Choroid plexus epithelial cell (primary cell): ENCODE data around the gene NXN.

ENCODE experiments used
- DNase-seq: peaks from one replicate; pipeline ENCODE4 v3.0.0-alpha.2; 2010; ENCODE audit warnings: low read depth
- H3K4me3 ChIP-seq: 2 replicates; pipeline ENCODE4 v1.5.1; 2011; ENCODE audit warnings: low read depth, mild to moderate bottlenecking, control low read depth, low read length, moderate library complexity
- CTCF ChIP-seq: conservative IDR thresholded peaks from 2 replicates; pipeline ENCODE4 v1.5.1; 2011; ENCODE audit warnings: low read depth, mild to moderate bottlenecking, control low read depth, inconsistent platforms, low read length, moderate library complexity

Gene NXN

GRCh38 chr17:1006054-1006453 lies 26.5 kb upstream of the NXN start:
- DNase-seq = no peak
- H3K4me3 ChIP-seq = no peak overlapping the region
- no peak for TF ChIP-seq CTCF

GRCh38 chr17:1005361-1005946 lies 25.9 kb upstream of the NXN start:
- no peak overlapping the region for H3K4me3 ChIP-seq
- peak; percentile 20 for DNase-seq
- no peak for TF ChIP-seq CTCF

GRCh38 chr17:1004769-1005295 lies 25.3 kb upstream of the NXN start:
- no peak for TF ChIP-seq CTCF
- no peak for DNase-seq
- no peak overlapping the region for H3K4me3 ChIP-seq

GRCh38 chr17:1003972-1004768 lies 24.6 kb upstream of the NXN start:
- TF ChIP-seq CTCF = no peak
- DNase-seq = no peak
- H3K4me3 ChIP-seq = no peak overlapping the region

GRCh38 chr17:1003633-1003971 lies 24.0 kb upstream of the NXN start:
- TF ChIP-seq CTCF = no peak
- H3K4me3 ChIP-seq = no peak overlapping the region
- DNase-seq = no peak

- no peak for TF ChIP-seq CTCF
- DNase-seq = peak; percentile 72
- no peak overlapping the region for H3K4me3 ChIP-seq
These were observed 23.4 kb upstream of the NXN start for GRCh38 chr17:1002771-1003555.
